ENCODE data around the gene AHSP.
"Not testable (repeated sequence)": the region's sequence is repeated elsewhere in the genome, so short reads cannot be mapped to it uniquely, and the experiment has no call there.

Gene AHSP

GRCh38 chr16:31532120-31532519 is 4.4 kb downstream of the AHSP start:
- DNase-seq, result no peak

- DNase-seq, result no peak
These were observed 5.2 kb downstream of the AHSP start for GRCh38 chr16:31532896-31533295.

GRCh38 chr16:31535737-31536136 is 8.0 kb downstream of the AHSP start:
- no peak for DNase-seq

GRCh38 chr16:31536804-31537361 is 9.2 kb downstream of the AHSP start:
- no peak for DNase-seq

- no peak for DNase-seq
These were observed 9.9 kb downstream of the AHSP start for GRCh38 chr16:31537362-31538242.

GRCh38 chr16:31538243-31538598 is 10.5 kb downstream of the AHSP start:
- not testable (repeated sequence) for DNase-seq

GRCh38 chr16:31539762-31540161 is 12.1 kb downstream of the AHSP start:
- DNase-seq, result not testable (repeated sequence)

GRCh38 chr16:31542763-31543162 is 15.1 kb downstream of the AHSP start:
- no peak for DNase-seq

- DNase-seq, result no peak
These were observed 33.9 kb downstream of the AHSP start for GRCh38 chr16:31561426-31562233.

- no peak for DNase-seq
These were observed 41.1 kb downstream of the AHSP start for GRCh38 chr16:31568577-31569359.

- no peak for DNase-seq
These were observed 41.6 kb downstream of the AHSP start for GRCh38 chr16:31569360-31569717.

GRCh38 chr16:31572821-31573220 is 45.1 kb downstream of the AHSP start:
- DNase-seq, result no peak

- not testable (repeated sequence) for DNase-seq
These were observed 46.5 kb downstream of the AHSP start for GRCh38 chr16:31574159-31574558.

- no peak for DNase-seq
These were observed 49.7 kb downstream of the AHSP start for GRCh38 chr16:31577411-31577810.

Data from DMS53 (cell line).